ENCODE results near the gene C2CD3. TPM values are rescaled to one million over a fixed set of nuclear protein-coding genes. Genes with fewer than 3 reads are reported as not detected.

Gene C2CD3
- total RNA-seq, 2 donors from 2014 or later: 19.9 to 25.7 TPM

DNA sequence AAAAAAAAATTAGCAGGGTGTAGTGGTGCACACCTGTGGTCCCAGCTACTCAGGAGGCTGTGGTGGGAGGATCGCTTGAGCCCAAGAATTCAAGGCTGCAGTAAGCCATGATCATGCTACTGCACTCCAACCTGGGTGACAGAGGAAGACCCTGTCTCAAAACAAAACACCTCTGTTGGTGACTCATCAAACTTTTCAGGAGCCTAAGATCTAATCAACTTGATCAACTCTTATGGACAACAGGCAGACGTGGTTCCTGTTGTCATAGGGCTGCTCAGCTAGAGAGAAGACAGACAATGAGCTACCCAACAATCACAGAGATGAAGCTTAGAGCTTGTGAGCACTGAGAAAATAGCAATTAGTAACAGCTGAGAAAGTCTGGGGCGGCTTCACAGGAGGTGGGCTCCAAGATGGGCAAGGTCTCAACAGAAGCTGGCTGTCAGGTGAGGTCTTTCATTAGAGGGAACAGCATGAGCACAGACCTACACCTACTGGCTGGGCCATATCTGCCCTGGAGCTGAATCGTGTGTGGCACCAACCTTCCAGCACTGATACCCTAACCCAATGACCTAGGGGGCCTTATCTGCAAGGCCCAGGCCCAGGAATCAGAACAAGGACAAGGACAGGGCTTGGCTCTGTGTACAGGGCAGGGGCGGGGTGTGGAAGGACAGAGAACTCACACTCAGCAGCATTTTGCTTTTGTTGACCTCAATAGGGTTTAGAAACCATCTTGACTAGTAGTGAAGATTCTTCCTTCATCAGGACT, 154.7 kb downstream of the C2CD3 start:
- Histone ChIP-seq H3K4me1 (peaks cover 7% of the 10 kb centered on the region), H3K4me3 (no peak overlapping the region), H3K27me3 (no peaks in the 10 kb centered on the region), H3K9ac (ENCODE audit: low read depth in 2 of 2, low read length in 2 of 2) (no peak overlapping the region), H3K27ac (no peak overlapping the region), H3K36me3 (no peaks in the 10 kb centered on the region), H3K9me3 (no peaks in the 10 kb centered on the region)
- TF ChIP-seq, protein P1, sequence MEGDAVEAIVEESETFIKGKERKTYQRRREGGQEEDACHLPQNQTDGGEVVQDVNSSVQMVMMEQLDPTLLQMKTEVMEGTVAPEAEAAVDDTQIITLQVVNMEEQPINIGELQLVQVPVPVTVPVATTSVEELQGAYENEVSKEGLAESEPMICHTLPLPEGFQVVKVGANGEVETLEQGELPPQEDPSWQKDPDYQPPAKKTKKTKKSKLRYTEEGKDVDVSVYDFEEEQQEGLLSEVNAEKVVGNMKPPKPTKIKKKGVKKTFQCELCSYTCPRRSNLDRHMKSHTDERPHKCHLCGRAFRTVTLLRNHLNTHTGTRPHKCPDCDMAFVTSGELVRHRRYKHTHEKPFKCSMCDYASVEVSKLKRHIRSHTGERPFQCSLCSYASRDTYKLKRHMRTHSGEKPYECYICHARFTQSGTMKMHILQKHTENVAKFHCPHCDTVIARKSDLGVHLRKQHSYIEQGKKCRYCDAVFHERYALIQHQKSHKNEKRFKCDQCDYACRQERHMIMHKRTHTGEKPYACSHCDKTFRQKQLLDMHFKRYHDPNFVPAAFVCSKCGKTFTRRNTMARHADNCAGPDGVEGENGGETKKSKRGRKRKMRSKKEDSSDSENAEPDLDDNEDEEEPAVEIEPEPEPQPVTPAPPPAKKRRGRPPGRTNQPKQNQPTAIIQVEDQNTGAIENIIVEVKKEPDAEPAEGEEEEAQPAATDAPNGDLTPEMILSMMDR (IDR thresholded peaks at IDR 0.05): no peak
- intact Hi-C loops (cut with DNase I): no loop called here
- DNase-seq: no peak

DNA sequence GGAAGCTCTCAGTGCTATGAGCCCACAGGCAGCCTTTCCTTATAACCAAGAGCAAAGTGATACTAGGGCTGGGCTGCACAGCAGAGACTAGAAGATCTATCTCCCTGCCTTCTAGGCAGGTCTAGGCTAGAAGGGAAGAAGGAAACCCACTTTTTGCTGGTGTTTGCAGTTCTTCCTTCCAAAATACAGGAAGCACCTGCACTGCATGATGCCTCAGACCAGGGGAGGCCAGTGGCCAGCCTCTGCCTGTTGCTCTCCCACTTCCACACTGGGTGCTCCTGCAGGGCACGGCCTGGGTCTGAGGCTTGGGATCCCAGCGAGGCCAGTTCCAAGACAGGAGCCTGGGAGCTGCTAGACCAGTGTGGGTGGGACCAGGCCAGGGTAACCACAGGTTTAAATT, 155.9 kb downstream of the C2CD3 start:
- H3K36me3 ChIP-seq: no peaks in the 10 kb centered on the region
- TF ChIP-seq, protein P1 (IDR thresholded peaks at IDR 0.05): no peak
- no peaks in the 10 kb centered on the region for H3K27me3 ChIP-seq
- DNase-seq: no peak
- H3K4me3 ChIP-seq: no peak overlapping the region
- H3K9me3 ChIP-seq: no peaks in the 10 kb centered on the region
- no peak overlapping the region for H3K27ac ChIP-seq
- no peak overlapping the region for H3K9ac ChIP-seq (ENCODE audit: low read depth in 2 of 2, low read length in 2 of 2)
- H3K4me1 ChIP-seq: peaks cover 7% of the 10 kb centered on the region
- intact Hi-C loops (cut with DNase I): no loop called here

DNA sequence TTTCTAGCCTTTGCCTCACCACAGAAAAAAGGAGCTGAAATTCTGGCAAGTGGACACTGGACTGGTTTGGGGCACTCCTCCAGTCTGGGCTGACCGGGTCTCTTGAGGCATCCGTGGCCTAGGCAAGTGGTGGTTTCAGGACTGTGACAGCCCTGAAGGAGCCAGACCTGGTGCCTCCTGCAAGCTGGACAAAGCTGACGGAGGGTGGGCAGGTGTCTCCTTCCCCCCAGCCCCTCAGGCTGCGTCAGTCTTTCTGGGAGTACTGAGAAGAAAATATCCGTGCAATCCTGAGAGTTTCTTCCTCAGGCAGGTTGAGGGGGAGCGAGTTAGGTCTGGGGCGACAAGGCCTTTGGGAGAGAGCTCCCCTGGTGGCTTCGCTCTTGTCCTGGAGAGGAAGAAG, 157.7 kb downstream of the C2CD3 start:
- TF ChIP-seq, protein P1 (IDR thresholded peaks at IDR 0.05): no peak
- no peak overlapping the region for H3K4me3 ChIP-seq
- no peaks in the 10 kb centered on the region for H3K36me3 ChIP-seq
- intact Hi-C loops (cut with DNase I): no loop called here
- no peaks in the 10 kb centered on the region for H3K27me3 ChIP-seq
- no peak overlapping the region for H3K27ac ChIP-seq
- no peaks in the 10 kb centered on the region for H3K4me1 ChIP-seq
- H3K9me3 ChIP-seq: no peaks in the 10 kb centered on the region
- DNase-seq: no peak
- no peak overlapping the region for H3K9ac ChIP-seq (ENCODE audit: low read depth in 2 of 2, low read length in 2 of 2)

DNA sequence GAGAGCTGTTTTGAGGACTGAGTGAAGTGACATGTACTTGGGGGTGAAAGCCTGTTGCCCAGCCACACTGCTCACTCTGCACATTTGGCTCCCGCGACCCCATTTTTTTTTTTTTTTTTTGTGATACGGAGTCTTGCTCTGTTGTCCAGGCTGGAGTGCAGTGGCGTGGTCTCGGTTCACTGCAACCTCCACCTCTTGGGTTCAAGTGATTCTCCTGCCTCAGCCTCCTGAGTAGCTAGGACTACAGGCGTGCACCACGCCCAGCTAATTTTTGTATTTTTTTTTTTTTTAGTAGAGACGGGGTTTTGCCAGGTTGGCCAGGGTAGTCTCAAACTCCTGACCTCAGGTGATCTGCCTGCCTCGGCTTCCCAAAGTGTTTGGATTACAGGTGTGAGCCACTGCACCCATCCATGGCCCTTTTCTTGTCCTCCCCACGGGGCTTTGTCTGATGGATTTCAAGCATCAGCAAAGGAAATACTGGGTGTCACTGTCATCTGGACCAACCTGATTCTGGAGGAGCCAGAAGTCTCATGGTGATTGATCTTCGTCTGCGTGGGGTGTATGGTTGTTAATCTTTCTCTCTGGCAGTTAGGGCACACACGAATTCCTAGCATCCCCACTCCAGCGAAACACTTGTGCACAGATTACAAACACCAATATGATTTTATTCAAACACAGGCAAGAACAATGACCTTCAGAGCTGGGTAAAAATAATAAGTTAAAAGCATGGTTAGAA, 158.6 kb downstream of the C2CD3 start:
- no peak overlapping the region for H3K4me3 ChIP-seq
- H3K27me3 ChIP-seq: no peaks in the 10 kb centered on the region
- no peaks in the 10 kb centered on the region for H3K4me1 ChIP-seq
- H3K9me3 ChIP-seq: no peaks in the 10 kb centered on the region
- TF ChIP-seq, protein P1 (IDR thresholded peaks at IDR 0.05): no peak
- no peak overlapping the region for H3K27ac ChIP-seq
- no peak overlapping the region for H3K9ac ChIP-seq (ENCODE audit: low read depth in 2 of 2, low read length in 2 of 2)
- no peak for DNase-seq
- H3K36me3 ChIP-seq: no peaks in the 10 kb centered on the region
- intact Hi-C loops (cut with DNase I): no loop called here

DNA sequence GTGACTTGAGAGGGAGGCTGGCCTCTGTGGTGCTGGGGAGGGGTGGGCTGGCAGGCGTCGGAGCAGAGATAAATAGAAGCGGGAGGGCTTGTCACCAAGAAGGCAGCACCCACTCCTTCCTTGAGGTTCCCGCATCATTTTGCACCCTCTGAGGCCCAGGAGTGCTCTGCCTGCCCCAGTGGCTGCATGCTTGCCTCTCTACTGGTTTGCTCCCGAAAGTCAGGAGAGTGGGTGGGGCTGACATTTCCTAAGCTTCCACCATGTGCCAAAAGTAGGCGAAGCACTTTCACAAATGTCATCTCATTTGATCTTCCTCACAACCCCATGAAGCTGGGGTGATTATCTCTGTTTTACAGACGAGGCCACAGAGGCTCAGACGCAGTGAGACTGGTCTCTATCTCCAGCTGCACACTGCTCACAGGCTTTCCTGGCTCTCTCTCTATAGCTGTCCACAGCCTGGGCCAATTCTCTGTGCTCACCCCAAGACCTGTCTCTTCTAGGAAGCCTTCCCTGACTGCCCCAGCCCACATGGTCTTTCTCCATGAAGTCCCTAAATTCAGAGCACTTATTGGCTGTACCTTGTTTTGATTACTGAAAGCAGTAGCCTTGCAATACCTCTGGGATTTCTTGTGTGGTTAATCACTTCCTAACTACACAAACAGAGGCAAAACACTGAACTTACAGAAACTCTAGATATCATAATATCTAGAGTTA, 159.3 kb downstream of the C2CD3 start:
- TF ChIP-seq, protein P1 (IDR thresholded peaks at IDR 0.05): no peak
- no peak for DNase-seq
- Histone ChIP-seq H3K9me3 (no peaks in the 10 kb centered on the region), H3K4me1 (no peaks in the 10 kb centered on the region), H3K36me3 (no peaks in the 10 kb centered on the region), H3K9ac (ENCODE audit: low read depth in 2 of 2, low read length in 2 of 2) (no peak overlapping the region), H3K27me3 (no peaks in the 10 kb centered on the region), H3K4me3 (no peak overlapping the region), H3K27ac (no peak overlapping the region)
- intact Hi-C loops (cut with DNase I): no loop called here

Data from colonic mucosa (tissue), 4 donors.